ENCODE data around the gene SORCS2.

The SORCS2 gene

GRCh38 chr4:7441201-7441600 lies 248.9 kb downstream of the SORCS2 start:
- no peak for TF ChIP-seq CTCF (IDR thresholded peaks at IDR 0.05; ENCODE audit: extremely low read depth, insufficient read depth, missing control alignments)
- no peak for DNase-seq (ENCODE audit: low spot score)
- in situ Hi-C loops (cut with MboI; ENCODE audit: low pct_unique_long_range_greater_than_20kb, low sequenced_read_pairs, unreplicated experiment): no loop called here

DNA sequence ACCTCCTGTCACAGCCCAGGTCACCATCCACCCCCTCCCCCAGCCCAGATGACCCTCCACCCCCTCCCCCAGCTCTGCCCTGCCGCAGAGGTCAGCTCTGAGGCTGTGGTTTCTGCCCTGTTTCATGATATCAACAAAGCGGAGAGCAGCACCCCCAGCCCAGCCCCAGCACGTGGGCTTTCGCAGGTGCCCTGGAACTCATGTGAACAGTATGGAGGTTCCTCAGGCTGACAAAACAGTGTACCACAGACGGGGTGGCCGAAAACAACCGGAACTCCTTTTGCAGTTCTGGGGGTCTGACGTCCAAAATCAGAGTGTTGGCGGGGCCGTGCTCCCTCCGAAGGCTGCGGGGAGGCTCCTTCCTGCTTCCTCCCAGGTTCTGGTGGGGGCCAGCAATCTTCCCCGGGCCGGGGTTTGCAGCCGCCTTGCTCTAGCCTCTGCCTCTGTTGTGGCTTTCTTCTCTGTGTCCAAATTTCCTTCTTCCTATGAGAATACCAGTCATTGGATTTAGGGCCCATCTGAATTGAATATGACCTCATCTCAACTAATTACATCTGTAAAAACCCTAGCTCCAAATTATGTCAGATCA lies 250.3 kb downstream of the SORCS2 start:
- no peak for TF ChIP-seq CTCF (IDR thresholded peaks at IDR 0.05; ENCODE audit: extremely low read depth, insufficient read depth, missing control alignments)
- DNase-seq (ENCODE audit: low spot score): no peak
- in situ Hi-C loops (cut with MboI; ENCODE audit: low pct_unique_long_range_greater_than_20kb, low sequenced_read_pairs, unreplicated experiment): no loop called here

DNA sequence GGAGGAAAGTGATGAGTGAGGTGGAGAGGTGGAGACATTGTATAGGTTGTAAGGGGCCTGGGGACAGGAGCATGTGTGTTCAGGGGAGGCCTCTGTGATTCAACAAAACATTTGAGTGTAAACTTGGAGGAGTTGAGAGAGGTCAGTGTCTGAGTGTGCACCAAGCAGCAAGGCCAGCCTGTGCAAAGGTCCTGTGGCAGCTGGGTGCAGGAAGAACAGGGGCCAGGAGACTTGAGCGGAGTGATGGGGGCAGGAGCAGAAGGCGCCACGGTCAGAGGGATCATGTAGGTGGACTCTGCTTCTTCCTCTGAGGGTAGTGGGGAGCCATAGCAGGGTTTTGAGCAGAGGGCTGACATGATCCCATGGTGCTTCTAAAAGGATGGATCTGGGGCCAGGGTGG lies 252.0 kb downstream of the SORCS2 start:
- TF ChIP-seq CTCF (IDR thresholded peaks at IDR 0.05; ENCODE audit: extremely low read depth, insufficient read depth, missing control alignments): no peak
- in situ Hi-C loops (cut with MboI; ENCODE audit: low pct_unique_long_range_greater_than_20kb, low sequenced_read_pairs, unreplicated experiment): no loop called here
- no peak for DNase-seq (ENCODE audit: low spot score)

GRCh38 chr4:7444731-7445130 lies 252.4 kb downstream of the SORCS2 start:
- in situ Hi-C loops (cut with MboI; ENCODE audit: low pct_unique_long_range_greater_than_20kb, low sequenced_read_pairs, unreplicated experiment): no loop called here

GRCh38 chr4:7447236-7447635 lies 254.9 kb downstream of the SORCS2 start:
- in situ Hi-C loops (cut with MboI; ENCODE audit: low pct_unique_long_range_greater_than_20kb, low sequenced_read_pairs, unreplicated experiment): no loop called here
- TF ChIP-seq CTCF (IDR thresholded peaks at IDR 0.05; ENCODE audit: extremely low read depth, insufficient read depth, missing control alignments): no peak
- DNase-seq (ENCODE audit: low spot score): no peak

More at GRCh38 chr4:7444731-7445130, 252.4 kb downstream of the SORCS2 start:
- no peak for TF ChIP-seq CTCF (IDR thresholded peaks at IDR 0.05; ENCODE audit: extremely low read depth, insufficient read depth, missing control alignments)
- DNase-seq (ENCODE audit: low spot score): no peak

GRCh38 chr4:7448036-7448435 lies 255.7 kb downstream of the SORCS2 start:
- in situ Hi-C loops (cut with MboI; ENCODE audit: low pct_unique_long_range_greater_than_20kb, low sequenced_read_pairs, unreplicated experiment): no loop called here
- no peak for TF ChIP-seq CTCF (IDR thresholded peaks at IDR 0.05; ENCODE audit: extremely low read depth, insufficient read depth, missing control alignments)
- no peak for DNase-seq (ENCODE audit: low spot score)
